HL-60 (cell line): ENCODE results near the gene ASTN2.

ENCODE experiments used
- DNase-seq, 2 experiments: peaks; one replicate each; pipeline ENCODE4 v3.0.0-alpha.2; 2010 to 2020; ENCODE audit warnings: low read depth in 1 of 2, low spot score in 1 of 2
- H3K27ac ChIP-seq: fragments of 250-450 bp; sonication (Bioruptor Pico); replicated peaks from 2 replicates; pipeline ENCODE4 v1.5.1; 2020; ENCODE audit warnings: mild to moderate bottlenecking, moderate library complexity
- H3K27me3 ChIP-seq: fragments of 250-450 bp; sonication (Bioruptor Pico); 2 replicates; pipeline ENCODE4 v1.5.1; 2021; ENCODE audit warnings: mild to moderate bottlenecking, moderate library complexity; ENCODE audit not compliant: insufficient read depth, poor library complexity, severe bottlenecking
- H3K4me3 ChIP-seq: replicated peaks from 2 replicates; pipeline ENCODE4 v1.5.1; 2011; ENCODE audit warnings: mild to moderate bottlenecking, control low read depth, low read length; ENCODE audit not compliant: insufficient read depth
- GABPA ChIP-seq: IDR thresholded peaks from 2 replicates; pipeline ENCODE4 v1.6.1; 2012; ENCODE audit warnings: low read depth
- POLR2AphosphoS5 ChIP-seq: IDR thresholded peaks from 2 replicates; pipeline ENCODE4 v1.6.1; 2012; ENCODE audit warnings: low read depth
- SPI1 ChIP-seq: IDR thresholded peaks from 2 replicates; pipeline ENCODE4 v1.6.1; 2012; ENCODE audit warnings: low read depth, mild to moderate bottlenecking, borderline replicate concordance
- TF ChIP-seq, protein P1 (sequence below): IDR thresholded peaks from one replicate; pipeline ENCODE4 v1.5.1; 2011; ENCODE audit warnings: low read length, control low read depth, inconsistent platforms; ENCODE audit not compliant: insufficient read depth
- TF ChIP-seq, protein P2 (sequence below): IDR thresholded peaks from 2 replicates; pipeline ENCODE4 v1.6.1; 2012; ENCODE audit warnings: low read depth; ENCODE audit not compliant: insufficient replicate concordance

ASTN2 gene

DNA sequence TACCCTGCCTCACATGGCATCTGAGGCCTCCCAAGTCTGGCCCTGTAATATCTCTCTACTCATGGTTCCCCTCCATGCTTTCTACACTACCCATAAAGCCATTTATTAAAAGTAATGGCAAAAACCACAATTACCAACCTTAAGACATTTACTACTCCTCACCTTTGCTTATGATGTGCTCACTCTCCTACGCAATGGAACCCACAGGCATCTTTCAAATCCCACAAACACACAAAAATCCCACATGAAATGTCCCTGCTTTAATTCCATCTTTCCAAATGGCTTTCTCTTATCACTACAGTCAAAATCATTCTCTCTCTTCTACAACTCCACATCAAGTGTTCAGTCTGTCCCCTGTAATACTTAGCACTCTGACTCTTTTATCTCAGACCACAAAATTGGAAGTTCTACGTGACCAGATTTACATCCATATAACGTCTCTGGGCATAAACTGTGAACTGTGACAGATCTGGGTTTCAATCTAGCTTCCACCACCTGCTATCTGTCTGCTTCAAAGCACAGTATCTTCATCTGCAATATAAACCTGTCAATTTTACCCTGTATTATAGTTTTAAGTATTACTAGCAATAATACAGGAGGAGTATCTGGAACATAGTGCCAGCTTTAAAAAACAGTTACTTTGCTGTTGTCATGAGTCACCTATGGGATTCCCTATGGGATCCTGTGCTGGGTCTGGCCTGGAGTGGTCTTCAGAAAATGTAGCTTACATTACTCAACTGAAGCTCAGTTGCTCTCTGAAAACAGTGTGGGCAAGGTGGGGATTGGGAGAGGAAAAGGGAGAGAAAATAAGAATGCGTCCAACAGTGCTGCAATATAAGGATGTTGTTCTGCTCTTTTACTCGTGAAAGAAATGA is 864.8 kb downstream of the ASTN2 start:
- H3K27ac ChIP-seq: peak overlapping the region; percentile 20
- no peaks in the 10 kb centered on the region for H3K27me3 ChIP-seq
- H3K4me3 ChIP-seq: no peak overlapping the region
- TF ChIP-seq GABPA (no peak), SPI1 (no peak), POLR2AphosphoS5 (no peak)
- TF ChIP-seq, protein P1, sequence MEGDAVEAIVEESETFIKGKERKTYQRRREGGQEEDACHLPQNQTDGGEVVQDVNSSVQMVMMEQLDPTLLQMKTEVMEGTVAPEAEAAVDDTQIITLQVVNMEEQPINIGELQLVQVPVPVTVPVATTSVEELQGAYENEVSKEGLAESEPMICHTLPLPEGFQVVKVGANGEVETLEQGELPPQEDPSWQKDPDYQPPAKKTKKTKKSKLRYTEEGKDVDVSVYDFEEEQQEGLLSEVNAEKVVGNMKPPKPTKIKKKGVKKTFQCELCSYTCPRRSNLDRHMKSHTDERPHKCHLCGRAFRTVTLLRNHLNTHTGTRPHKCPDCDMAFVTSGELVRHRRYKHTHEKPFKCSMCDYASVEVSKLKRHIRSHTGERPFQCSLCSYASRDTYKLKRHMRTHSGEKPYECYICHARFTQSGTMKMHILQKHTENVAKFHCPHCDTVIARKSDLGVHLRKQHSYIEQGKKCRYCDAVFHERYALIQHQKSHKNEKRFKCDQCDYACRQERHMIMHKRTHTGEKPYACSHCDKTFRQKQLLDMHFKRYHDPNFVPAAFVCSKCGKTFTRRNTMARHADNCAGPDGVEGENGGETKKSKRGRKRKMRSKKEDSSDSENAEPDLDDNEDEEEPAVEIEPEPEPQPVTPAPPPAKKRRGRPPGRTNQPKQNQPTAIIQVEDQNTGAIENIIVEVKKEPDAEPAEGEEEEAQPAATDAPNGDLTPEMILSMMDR: no peak
- TF ChIP-seq, protein P2, sequence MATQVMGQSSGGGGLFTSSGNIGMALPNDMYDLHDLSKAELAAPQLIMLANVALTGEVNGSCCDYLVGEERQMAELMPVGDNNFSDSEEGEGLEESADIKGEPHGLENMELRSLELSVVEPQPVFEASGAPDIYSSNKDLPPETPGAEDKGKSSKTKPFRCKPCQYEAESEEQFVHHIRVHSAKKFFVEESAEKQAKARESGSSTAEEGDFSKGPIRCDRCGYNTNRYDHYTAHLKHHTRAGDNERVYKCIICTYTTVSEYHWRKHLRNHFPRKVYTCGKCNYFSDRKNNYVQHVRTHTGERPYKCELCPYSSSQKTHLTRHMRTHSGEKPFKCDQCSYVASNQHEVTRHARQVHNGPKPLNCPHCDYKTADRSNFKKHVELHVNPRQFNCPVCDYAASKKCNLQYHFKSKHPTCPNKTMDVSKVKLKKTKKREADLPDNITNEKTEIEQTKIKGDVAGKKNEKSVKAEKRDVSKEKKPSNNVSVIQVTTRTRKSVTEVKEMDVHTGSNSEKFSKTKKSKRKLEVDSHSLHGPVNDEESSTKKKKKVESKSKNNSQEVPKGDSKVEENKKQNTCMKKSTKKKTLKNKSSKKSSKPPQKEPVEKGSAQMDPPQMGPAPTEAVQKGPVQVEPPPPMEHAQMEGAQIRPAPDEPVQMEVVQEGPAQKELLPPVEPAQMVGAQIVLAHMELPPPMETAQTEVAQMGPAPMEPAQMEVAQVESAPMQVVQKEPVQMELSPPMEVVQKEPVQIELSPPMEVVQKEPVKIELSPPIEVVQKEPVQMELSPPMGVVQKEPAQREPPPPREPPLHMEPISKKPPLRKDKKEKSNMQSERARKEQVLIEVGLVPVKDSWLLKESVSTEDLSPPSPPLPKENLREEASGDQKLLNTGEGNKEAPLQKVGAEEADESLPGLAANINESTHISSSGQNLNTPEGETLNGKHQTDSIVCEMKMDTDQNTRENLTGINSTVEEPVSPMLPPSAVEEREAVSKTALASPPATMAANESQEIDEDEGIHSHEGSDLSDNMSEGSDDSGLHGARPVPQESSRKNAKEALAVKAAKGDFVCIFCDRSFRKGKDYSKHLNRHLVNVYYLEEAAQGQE: no peak
- DNase-seq: no peak

DNA sequence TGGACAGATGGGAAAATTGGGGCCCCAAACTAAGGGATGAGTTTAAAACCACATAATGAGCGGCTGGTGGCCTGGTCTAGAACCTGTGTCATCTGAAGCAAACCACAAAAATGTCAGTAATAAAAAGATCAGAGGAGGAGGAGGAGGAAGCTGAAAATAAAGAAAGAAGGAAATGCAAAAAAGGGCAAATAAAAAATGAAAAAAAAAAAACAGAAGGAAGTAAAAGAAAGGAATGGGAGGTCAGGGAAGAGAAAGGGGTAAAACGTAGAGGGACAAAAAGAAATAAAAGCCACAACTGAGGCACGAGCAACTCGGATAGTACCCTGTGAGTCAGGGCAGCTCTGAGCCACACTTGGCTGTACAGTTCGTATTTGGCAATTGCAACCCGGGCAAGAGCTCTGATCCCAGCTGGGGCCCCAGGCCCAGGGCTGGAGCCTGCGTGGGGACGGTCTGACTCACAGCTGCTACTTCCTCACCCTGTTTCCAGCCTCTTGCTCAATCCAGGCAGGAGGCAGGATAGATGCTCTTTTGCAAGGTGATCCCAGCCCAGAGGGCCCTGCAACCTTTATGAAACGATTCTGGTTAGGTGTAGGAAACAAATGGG is 865.7 kb downstream of the ASTN2 start:
- peak overlapping the region; percentile 43; the same call in 1 of the 2 replicates for H3K27ac ChIP-seq
- H3K27me3 ChIP-seq: no peaks in the 10 kb centered on the region
- TF ChIP-seq, protein P1: no peak
- peak; percentile 43; the same call in 1 of the 2 replicates for TF ChIP-seq SPI1
- no peak for TF ChIP-seq GABPA
- TF ChIP-seq, protein P2: no peak
- peak; percentile 59 for TF ChIP-seq POLR2AphosphoS5
- DNase-seq: peak; percentile 86 to 88
- H3K4me3 ChIP-seq: no peak overlapping the region

DNA sequence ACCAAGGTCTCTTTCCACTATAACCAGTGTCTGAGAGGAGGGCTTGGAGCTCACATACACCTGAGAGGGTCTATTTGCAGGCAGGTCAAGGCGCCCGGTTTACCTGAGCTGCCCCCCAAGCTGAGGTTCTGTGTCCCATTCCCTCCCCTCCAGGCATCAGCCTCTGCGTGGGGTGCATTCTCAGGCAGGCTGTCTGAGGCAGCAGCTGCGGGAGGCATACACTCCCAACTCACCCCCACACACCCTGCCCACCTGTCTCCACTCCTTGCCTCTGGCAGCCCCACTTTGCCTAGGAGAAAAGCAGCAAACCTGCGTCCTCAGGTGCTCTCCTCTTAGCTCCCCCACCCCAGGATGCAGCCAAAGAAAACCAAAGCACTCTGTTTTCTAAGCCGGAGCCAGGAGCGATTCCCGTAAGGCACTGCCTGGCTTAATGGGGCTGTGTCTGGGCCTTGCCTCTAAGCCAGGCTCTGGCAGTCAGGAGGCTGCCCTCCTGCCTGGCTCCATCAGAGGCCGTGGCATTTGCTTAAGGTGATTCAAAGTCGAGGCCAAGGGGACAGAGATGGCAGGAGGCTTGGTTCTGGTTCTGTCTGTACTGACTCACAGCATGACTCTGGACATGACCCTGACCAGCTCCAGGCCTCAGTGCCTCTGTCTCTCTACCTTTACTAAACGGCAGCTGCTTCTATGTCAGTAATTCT is 867.0 kb downstream of the ASTN2 start:
- no peak overlapping the region for H3K27ac ChIP-seq
- no peak for DNase-seq
- no peak overlapping the region for H3K4me3 ChIP-seq
- no peaks in the 10 kb centered on the region for H3K27me3 ChIP-seq
- TF ChIP-seq POLR2AphosphoS5 (no peak), GABPA (no peak)
- TF ChIP-seq, protein P2: no peak
- TF ChIP-seq, protein P1: no peak
